Neural progenitor cell (in vitro differentiated cells): Measurements from ENCODE around the gene ZFP57.

Experiments
- EZH2 ChIP-seq: fragments of 200-600 bp; sonication (generic); IDR thresholded peaks from 2 replicates; pipeline ENCODE4 v1.6.1; 2017; ENCODE audit warnings: antibody characterized with exemption, mild to moderate bottlenecking, moderate library complexity
- EZH2phosphoT487 ChIP-seq: fragments of 200-600 bp; sonication (generic); IDR thresholded peaks from 2 replicates; pipeline ENCODE4 v1.6.1; 2017; ENCODE audit warnings: antibody characterized with exemption
- TF ChIP-seq, protein P1 (sequence below): fragments of 200-600 bp; sonication (generic); IDR thresholded peaks from 2 replicates; pipeline ENCODE4 v1.5.1; 2017; ENCODE audit warnings: antibody characterized with exemption, mild to moderate bottlenecking

DNA sequence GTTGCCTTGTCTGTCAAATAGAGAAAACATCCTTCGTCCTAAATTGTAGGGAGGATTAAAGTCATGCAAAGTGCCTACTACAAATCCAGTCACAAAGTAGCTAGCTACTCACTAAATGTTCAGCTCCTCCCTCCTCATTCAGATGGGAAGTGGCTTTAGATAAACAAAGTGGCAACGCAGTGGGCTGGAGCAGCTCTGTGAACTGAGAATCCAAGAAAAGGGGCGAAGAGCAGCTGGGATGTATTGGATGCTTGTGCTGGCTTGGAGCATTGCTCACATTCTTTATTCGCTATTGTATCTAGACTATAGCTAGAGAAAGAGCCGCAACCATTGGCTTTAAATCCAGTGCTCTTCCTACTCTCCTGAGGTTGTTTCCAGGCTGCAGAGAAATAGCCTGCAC is 13.8 kb downstream of the ZFP57 start:
- TF ChIP-seq, protein P1, sequence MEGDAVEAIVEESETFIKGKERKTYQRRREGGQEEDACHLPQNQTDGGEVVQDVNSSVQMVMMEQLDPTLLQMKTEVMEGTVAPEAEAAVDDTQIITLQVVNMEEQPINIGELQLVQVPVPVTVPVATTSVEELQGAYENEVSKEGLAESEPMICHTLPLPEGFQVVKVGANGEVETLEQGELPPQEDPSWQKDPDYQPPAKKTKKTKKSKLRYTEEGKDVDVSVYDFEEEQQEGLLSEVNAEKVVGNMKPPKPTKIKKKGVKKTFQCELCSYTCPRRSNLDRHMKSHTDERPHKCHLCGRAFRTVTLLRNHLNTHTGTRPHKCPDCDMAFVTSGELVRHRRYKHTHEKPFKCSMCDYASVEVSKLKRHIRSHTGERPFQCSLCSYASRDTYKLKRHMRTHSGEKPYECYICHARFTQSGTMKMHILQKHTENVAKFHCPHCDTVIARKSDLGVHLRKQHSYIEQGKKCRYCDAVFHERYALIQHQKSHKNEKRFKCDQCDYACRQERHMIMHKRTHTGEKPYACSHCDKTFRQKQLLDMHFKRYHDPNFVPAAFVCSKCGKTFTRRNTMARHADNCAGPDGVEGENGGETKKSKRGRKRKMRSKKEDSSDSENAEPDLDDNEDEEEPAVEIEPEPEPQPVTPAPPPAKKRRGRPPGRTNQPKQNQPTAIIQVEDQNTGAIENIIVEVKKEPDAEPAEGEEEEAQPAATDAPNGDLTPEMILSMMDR, result no peak
- no peak for TF ChIP-seq EZH2phosphoT487
- TF ChIP-seq EZH2, result no peak
